ENCODE data around the gene TICRR. TPM values are rescaled to one million over a fixed set of nuclear protein-coding genes. Genes with fewer than 3 reads are reported as not detected.

The TICRR gene
- total and polyA plus RNA-seq, 2 of the 8 experiments (the other 6 are each of a cell fraction or from before 2014, with no cell fraction given): 13.1 to 34.8 TPM

DNA sequence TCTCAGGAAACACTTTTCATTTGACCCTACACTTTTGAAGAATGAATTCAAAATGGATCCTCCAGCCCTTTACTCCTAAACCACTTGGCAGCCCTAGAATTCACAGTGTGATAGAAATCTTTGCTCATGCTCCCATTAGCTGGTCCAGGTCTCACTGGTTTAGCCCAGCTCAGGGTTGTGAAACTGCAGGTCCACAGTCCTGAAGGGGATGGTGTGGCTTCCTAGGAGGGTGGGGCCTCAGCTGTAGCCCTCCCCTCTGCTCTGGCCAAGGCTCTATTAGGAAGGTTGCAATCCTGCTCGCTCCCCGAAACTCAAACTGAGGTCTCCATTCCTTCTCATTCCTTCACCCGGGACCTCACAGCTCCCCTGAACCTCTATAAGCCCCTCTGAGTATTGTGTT is 21.6 kb upstream of the TICRR start:
- H2AK5ac ChIP-seq (ENCODE audit: low read depth, low read length): no peak overlapping the region
- no peak overlapping the region for H3K4ac ChIP-seq (replicated peaks; ENCODE audit: insufficient read length, low read depth, low read length)
- no peaks in the 10 kb centered on the region for H3K23me2 ChIP-seq (ENCODE audit: low read depth, low read length)
- H4K20me1 ChIP-seq (replicated peaks in 1 of 2; ENCODE audit: control insufficient read depth in 1 of 2, insufficient read depth in 2 of 2, low read length in 2 of 2): no peaks in the 10 kb centered on the region
- H2BK20ac ChIP-seq (ENCODE audit: low read length): no peak overlapping the region
- no peak overlapping the region for H2AFZ ChIP-seq (ENCODE audit: low read length)
- no peak overlapping the region for H3K4me3 ChIP-seq (ENCODE audit: extremely low read depth in 1 of 4, insufficient read depth in 2 of 4, low read depth in 3 of 4, low read length in 4 of 4)
- no peaks in the 10 kb centered on the region for H3K36me3 ChIP-seq (ENCODE audit: control insufficient read depth in 2 of 4, insufficient read depth in 4 of 4, low read length in 3 of 4)
- TF ChIP-seq CBX8 (IDR thresholded peaks at IDR 0.05; ENCODE audit: borderline replicate concordance, low read depth, low read length): no peak
- TF ChIP-seq, protein P1, sequence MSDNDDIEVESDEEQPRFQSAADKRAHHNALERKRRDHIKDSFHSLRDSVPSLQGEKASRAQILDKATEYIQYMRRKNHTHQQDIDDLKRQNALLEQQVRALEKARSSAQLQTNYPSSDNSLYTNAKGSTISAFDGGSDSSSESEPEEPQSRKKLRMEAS (IDR thresholded peaks at IDR 0.05): no peak
- no peak for TF ChIP-seq YY1 (IDR thresholded peaks at IDR 0.05; ENCODE audit: low read depth, low read length)
- no peak for TF ChIP-seq KDM5A (IDR thresholded peaks at IDR 0.05; ENCODE audit: low read length)
- TF ChIP-seq RXRA (IDR thresholded peaks at IDR 0.05; ENCODE audit: insufficient read depth, low read depth, low read length): no peak
- no peak for TF ChIP-seq EZH2 (IDR thresholded peaks at IDR 0.05; ENCODE audit: low read depth, low read length, severe bottlenecking)
- TF ChIP-seq SP4 (IDR thresholded peaks at IDR 0.05; ENCODE audit: low read length): no peak
- no peak for TF ChIP-seq BRCA1 (IDR thresholded peaks at IDR 0.05; ENCODE audit: low read depth, low read length)
- H3K79me2 ChIP-seq (ENCODE audit: control insufficient read depth in 1 of 2, insufficient read depth in 2 of 2, low read length in 2 of 2): no peaks in the 10 kb centered on the region
- no peak overlapping the region for H2BK12ac ChIP-seq (ENCODE audit: low read depth, low read length)
- H3K79me1 ChIP-seq (ENCODE audit: low read depth, low read length): no peaks in the 10 kb centered on the region
- no peak overlapping the region for H2BK120ac ChIP-seq (replicated peaks; ENCODE audit: low read depth, low read length)
- no peaks in the 10 kb centered on the region for H3K4me1 ChIP-seq (replicated peaks in 1 of 4; ENCODE audit: control insufficient read depth in 3 of 4, insufficient read depth in 4 of 4, low read length in 3 of 4)
- H3K4me2 ChIP-seq (ENCODE audit: insufficient read depth in 1 of 2, low read depth in 2 of 2, low read length in 2 of 2): no peak overlapping the region
- no peaks in the 10 kb centered on the region for H3K9me3 ChIP-seq (ENCODE audit: insufficient read depth in 2 of 2, low read depth in 1 of 2, low read length in 1 of 2)
- H2BK5ac ChIP-seq (ENCODE audit: low read depth, low read length): no peak overlapping the region
- no peak overlapping the region for H3K18ac ChIP-seq (ENCODE audit: extremely low read depth, low read length)
- H3K27me3 ChIP-seq (replicated peaks in 1 of 4; ENCODE audit: control insufficient read depth in 3 of 4, extremely low read depth in 1 of 4, insufficient read depth in 3 of 4, low read length in 3 of 4): no peaks in the 10 kb centered on the region
- H3K27ac ChIP-seq (ENCODE audit: low read depth, low read length): no peak overlapping the region
- no peak overlapping the region for H4K91ac ChIP-seq (replicated peaks; ENCODE audit: insufficient read length, low read length)
- H3K14ac ChIP-seq (ENCODE audit: insufficient read length): no peak overlapping the region
- H4K8ac ChIP-seq (ENCODE audit: extremely low read depth, insufficient read depth, low read length): peak overlapping the region; percentile 65; the same call in 1 of the 2 replicates
- CTCF ChIA-PET (ENCODE audit: partially characterized antibody): interaction anchor here (1.0 to 11.9 kb wide), 10 partner anchors 10 to 195 kb away, joined by 3 to 126 read pairs (median 5); partner anchors contain the start of genes RHCG and TICRR
- H3K23ac ChIP-seq (ENCODE audit: insufficient read length): peak overlapping the region; percentile 59
- H4K5ac ChIP-seq (ENCODE audit: insufficient read length, low read depth, low read length): no peak overlapping the region
- POLR2A ChIA-PET (ENCODE audit: partially characterized antibody): interaction anchor here (0.7 to 0.8 kb wide), 2 partner anchors 22 to 415 kb away, joined by 3 read pairs; partner anchors contain the start of gene TICRR
- FAIRE-seq (no peak), DNase-seq (ENCODE audit: low read depth in 1 of 2, low spot score in 2 of 2) (no peak)
- 88% methylated on average over 3 of the region's 3 CpGs; no CpG with 5 or more reads in 1 of the 2 experiments for WGBS, 2 experiments (ENCODE audit: extremely low coverage in 1 of 2, insufficient coverage in 1 of 2, insufficient read length in 1 of 2, insufficient replicate concordance in 2 of 2, low coverage in 1 of 2, low lambda C conversion rate in 2 of 2, missing lambda C conversion rate in 1 of 2)
- H3K56ac ChIP-seq (replicated peaks; ENCODE audit: insufficient read length, low read depth, low read length): no peak overlapping the region
- H3K9ac ChIP-seq (replicated peaks in 1 of 4; ENCODE audit: extremely low read depth in 1 of 4, low read depth in 3 of 4, low read length in 3 of 4): no peak overlapping the region
- H2BK15ac ChIP-seq (ENCODE audit: low read length): no peak overlapping the region
